Lower leg skin (tissue), 4 donors: ENCODE results near the gene RBM47. TPM values are rescaled to one million over a fixed set of nuclear protein-coding genes. Genes with fewer than 3 reads are reported as not detected.

Source experiments
- DNase-seq, 2 donors: peaks; one replicate each; pipeline ENCODE4 v3.0.0-alpha.2; 2019; ENCODE audit warnings: low spot score in 2 of 2
- H3K4me3 ChIP-seq: fragments of 200-600 bp; sonication (generic); 2 replicates; pipeline ENCODE4 v1.5.1; 2017; ENCODE audit warnings: mild to moderate bottlenecking, low read depth; ENCODE audit not compliant: poor library complexity, severe bottlenecking
- CTCF ChIP-seq, 3 donors: fragments of 450-650 bp; IDR thresholded peaks; one replicate each; pipeline ENCODE4 v1.5.1; 2016; ENCODE audit warnings: antibody characterized with exemption in 3 of 3, mild to moderate bottlenecking in 3 of 3, moderate library complexity in 2 of 3
- POLR2A ChIP-seq, 2 donors: fragments of 450-650 bp; IDR thresholded peaks; one replicate each; pipeline ENCODE4 v1.6.1; 2016 to 2017; ENCODE audit warnings: antibody characterized with exemption in 2 of 2, mild to moderate bottlenecking in 1 of 2, moderate library complexity in 1 of 2
- WGBS, 2 donors: methylation state at CpG; one replicate each; pipeline ENCODE4 v1.1.5; 2018; 5-methylcytosine and 5-hydroxymethylcytosine counted together
- intact Hi-C: fragments of 100-400 bp; cut with DNase I; formaldehyde crosslinking; loops from one replicate; pipeline ENCODE4 v1.15.0; 2023; ENCODE audit warnings: low total_unique reads
- total RNA-seq, 4 donors: library from RNA; depleted of rRNA; stranded (reverse); fragments of >200 nt; gene quantifications; one replicate each; pipeline ENCODE4 v1.1.0, GENCODE V29; 2016

The RBM47 gene
- total RNA-seq, 4 donors from 2014 or later = 38.4 to 73.8 (median 46.9) TPM

DNA sequence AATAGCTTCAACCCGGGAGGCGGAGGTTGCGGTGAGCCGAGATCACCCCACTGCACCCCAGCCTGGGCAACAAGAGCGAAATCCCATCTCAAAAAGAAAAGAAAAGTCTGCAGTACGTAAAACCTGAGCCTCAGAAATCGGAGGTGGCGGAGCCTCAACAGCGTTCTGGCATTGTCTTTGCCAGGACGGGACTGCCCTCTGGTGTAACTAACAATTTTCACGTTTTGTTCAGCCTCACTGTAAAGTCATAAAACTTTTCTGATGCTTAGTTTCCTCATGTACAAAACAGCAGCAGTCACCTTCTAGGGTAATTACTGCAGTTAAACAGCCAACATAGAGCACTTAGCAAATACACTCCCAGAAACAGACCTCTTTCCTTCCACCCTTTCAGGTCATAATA is 121.7 kb downstream of the RBM47 start:
- H3K4me3 ChIP-seq = no peak overlapping the region
- WGBS, 2 donors = 86 to 88% methylated on average over 11 of the region's 11 CpGs
- intact Hi-C loops = no loop called here
- no peak for DNase-seq
- TF ChIP-seq POLR2A (IDR thresholded peaks at IDR 0.05) (no peak), CTCF (IDR thresholded peaks at IDR 0.05) (no peak)

- no peak overlapping the region for H3K4me3 ChIP-seq
- TF ChIP-seq POLR2A (IDR thresholded peaks at IDR 0.05) (no peak), CTCF (IDR thresholded peaks at IDR 0.05) (no peak)
- no peak for DNase-seq
- intact Hi-C loops = no loop called here
- WGBS, 2 donors = 65 to 70% methylated on average over 3 of the region's 3 CpGs
Measured at GRCh38 chr4:40506492-40506891, 123.2 kb downstream of the RBM47 start.

- 32 to 42% methylated on average over 3 of the region's 3 CpGs for WGBS, 2 donors
- TF ChIP-seq CTCF (IDR thresholded peaks at IDR 0.05) = no peak
- no peak for TF ChIP-seq POLR2A (IDR thresholded peaks at IDR 0.05)
Measured at GRCh38 chr4:40506066-40506465, 123.6 kb downstream of the RBM47 start.

DNA sequence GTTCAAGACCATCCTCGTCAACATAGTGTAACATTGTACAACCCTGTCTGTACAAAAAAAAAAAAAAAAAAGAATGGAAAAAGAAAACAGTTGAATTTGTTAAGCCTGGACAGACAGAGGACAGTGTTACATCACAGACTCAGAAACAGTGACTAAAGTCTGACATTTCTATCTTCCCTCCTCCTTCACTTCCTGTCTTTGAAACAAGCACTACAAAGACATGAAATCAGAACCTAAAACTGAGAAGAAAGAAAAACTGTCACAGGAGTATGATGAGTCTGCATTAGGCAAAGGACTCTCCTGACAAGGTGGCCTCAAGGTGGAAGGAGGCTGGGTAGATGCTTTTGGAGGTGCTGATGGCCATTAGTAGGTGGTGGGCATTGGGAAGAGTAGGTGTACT is 126.7 kb downstream of the RBM47 start:
- intact Hi-C loops = no loop called here
- no peak for DNase-seq
- TF ChIP-seq POLR2A (IDR thresholded peaks at IDR 0.05) (no peak), CTCF (IDR thresholded peaks at IDR 0.05) (no peak)
- no peak overlapping the region for H3K4me3 ChIP-seq
- 82 to 87% methylated on average over 1 of the region's 1 CpG for WGBS, 2 donors

More at GRCh38 chr4:40506066-40506465, 123.6 kb downstream of the RBM47 start:
- DNase-seq = no peak
- intact Hi-C loops = no loop called here
- no peak overlapping the region for H3K4me3 ChIP-seq

DNA sequence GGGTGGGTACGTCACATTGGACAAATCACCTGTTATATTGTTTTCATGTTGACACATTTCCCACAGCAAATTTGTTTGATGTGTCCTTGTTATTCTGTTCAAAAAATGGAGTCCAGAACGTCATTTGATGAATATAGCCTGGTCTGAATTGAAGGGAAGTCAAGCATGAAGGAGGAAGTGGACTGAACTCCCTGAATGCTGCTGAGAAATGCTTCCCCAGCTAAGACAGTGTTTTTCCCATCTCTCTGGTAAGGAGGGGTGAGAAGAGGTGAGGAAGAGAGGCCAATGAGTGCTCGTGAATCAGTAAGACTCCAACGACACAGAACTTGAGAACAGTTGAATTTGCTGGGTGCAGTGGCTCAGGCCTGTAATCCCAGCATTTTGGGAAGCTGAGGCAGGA is 127.4 kb downstream of the RBM47 start:
- no peak for DNase-seq
- TF ChIP-seq POLR2A (IDR thresholded peaks at IDR 0.05) = no peak
- no peak for TF ChIP-seq CTCF (IDR thresholded peaks at IDR 0.05)
- intact Hi-C loops = no loop called here
- 72 to 77% methylated on average over 4 of the region's 4 CpGs for WGBS, 2 donors
- H3K4me3 ChIP-seq = no peak overlapping the region

- DNase-seq = no peak
- no peak for TF ChIP-seq CTCF (IDR thresholded peaks at IDR 0.05)
- no peak for TF ChIP-seq POLR2A (IDR thresholded peaks at IDR 0.05)
- WGBS, 2 donors = 64 to 84% methylated on average over 6 of the region's 6 CpGs
- H3K4me3 ChIP-seq = no peak overlapping the region
- intact Hi-C loops = no loop called here
Measured at GRCh38 chr4:40500781-40501180, 128.9 kb downstream of the RBM47 start.
